Measurements from ENCODE around the gene ITGA11.
"Not testable (repeated sequence)": the region's sequence is repeated elsewhere in the genome, so short reads cannot be mapped to it uniquely, and the experiment has no call there.

ITGA11 gene

DNA sequence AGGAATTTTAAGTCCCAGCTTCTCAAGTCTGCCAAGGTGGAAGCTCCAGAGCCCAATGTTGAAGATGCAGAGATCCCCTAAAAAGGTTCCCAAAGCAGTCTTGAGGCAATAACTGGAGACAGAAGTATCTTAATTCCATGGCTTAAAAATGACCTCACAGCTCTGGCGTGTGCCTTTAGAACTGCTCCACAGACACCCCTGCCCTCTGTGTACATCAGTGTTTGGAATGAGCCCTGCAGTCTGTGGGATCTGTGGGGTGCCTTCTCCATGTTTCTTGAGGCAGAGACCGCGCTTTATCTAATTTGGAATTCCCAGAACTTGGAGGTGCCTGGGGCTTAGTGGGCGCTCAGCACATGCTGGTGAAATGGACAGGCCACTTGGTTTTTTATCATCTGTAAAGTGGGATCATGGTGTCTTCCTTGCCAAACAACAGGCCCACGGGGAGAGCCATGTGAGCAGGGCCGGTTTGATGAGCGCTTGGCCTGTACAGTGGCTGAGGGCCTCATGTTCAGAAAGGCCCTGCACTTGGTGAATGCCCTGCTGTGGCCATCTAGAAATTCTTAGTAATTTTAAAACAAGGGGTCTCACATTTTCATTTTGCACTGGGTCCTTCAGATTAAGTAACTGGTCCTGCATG is 7.1 kb downstream of the ITGA11 start:
- no peak for DNase-seq

- no peak for DNase-seq
Measured at GRCh38 chr15:68423359-68424296, 8.3 kb downstream of the ITGA11 start.

DNA sequence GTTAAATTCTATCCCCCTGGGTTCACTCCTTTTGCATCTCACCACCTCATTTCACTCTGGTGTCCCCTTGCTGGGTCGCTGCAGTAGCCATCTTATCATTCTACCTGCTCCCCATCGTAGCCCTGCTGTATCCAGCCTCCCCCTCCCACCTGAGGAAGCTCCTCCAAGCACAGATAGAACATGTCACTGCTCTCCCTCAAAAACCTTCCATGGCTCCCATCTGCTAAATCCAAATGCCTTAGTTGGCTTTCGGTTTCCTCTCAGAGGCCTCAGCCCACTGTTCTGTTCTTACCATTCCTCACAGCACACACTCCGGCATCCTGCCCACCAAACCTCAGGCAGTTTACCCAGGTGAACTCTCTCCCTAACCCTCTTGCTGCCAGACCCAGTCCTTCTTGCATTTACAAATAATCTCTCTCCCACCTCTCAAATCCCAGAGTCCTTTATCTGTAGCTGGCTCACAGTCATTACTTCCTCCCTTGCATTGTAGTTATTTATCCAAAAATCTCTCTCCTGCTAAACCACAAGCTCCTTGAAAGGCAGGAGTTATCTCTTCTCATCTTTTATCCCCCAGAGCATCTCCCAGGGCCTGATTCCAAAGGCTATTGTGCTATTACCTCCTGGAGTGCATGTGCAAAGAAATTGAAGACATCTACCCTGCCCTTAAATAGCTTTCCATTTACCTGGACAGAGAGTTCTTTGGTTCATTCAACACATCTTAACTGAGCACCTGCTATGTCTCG is 9.4 kb downstream of the ITGA11 start:
- not testable (repeated sequence) for DNase-seq

DNA sequence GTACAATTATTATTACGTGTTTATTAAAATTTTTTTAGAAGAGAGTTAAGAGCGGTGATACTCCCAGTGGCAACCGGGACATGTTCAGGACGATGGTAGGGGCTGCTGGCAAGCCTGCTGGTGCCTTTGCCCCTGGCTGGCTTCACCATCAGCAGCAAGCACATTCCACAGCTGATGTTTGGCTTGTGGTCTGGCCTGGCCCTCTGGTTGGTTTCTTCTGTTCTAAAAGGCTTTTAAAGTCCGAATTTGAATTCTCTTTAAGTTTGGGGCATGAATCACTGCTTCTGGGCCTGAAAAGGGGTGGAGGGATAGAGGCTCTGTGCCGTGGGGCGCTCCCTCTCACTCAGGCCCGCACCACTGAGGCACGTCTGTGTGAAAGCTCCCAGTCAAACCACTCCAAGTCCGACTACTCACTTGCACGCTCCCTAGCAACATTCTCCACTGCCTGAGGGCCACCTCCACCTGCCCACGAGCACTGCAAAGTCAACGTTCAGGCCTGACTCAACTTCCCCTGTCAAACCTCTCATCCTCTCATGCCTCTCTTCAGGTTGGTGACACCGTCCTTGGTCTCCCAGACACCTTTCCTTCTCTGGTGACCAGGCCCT is 10.1 kb downstream of the ITGA11 start:
- no peak for DNase-seq

DNA sequence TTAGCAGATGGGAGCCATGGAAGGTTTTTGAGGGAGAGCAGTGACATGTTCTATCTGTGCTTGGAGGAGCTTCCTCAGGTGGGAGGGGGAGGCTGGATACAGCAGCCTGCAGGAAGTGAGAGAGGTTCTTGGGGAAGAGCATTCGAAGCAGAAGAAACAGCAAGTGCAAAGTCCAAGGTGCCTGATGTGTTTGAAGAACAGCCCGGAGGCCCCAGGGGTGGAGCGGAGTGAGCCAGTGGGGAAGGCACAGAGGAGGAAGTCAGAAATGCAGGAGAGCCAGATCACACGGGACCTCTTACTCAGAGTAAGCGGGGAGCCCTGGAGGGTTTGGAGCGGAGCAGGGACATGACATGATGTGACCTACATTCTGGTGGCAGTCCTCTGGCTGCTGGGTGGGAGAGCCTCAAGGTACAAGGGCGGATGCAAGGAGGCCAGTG is 10.8 kb downstream of the ITGA11 start:
- no peak for DNase-seq

DNA sequence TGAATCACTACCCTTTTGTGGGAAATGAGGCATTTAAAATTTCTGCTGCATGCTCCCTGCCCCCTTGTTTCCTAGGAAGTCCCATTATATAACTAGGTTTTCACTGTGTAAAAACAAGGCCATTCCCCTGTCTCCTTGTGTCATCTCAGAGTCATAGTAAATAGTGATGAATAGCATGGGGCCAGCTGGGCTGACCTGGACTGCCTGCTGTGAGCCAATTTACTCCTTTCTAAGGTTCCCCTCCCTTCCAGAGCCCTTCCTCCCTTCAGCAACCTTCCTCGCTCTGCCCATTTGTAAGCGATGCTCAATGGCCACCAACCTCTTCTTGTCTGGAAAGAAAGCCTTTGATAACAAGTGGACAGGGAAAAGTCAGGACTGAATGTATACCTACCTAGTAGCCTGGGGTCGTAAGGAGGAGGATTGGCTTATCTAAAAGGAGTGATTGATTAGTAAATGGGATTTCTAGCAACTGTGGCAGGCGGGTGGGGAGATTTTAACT is 11.7 kb downstream of the ITGA11 start:
- no peak for DNase-seq

GRCh38 chr15:68419301-68420175 is 12.4 kb downstream of the ITGA11 start:
- no peak for DNase-seq

- DNase-seq, result no peak
Measured at GRCh38 chr15:68418611-68419161, 13.3 kb downstream of the ITGA11 start.

DNA sequence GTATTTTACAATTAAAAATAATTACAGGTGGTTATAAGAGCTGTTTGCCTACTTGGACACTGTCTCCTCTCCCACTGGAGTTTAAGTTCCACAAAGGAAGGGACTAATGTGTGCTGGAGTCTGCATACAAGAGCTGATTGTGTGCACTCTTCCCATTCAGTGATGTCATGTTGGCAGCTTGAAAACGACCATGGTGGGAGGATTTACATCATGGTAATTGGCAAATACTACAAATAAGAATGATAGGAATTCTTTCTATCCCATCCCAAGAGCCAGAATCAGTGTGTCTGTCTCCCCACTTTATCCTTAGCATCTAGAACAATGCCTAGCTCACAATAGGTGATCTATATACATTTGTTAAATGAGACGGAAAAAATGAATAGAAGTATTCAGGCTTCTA is 14.1 kb downstream of the ITGA11 start:
- no peak for DNase-seq

DNA sequence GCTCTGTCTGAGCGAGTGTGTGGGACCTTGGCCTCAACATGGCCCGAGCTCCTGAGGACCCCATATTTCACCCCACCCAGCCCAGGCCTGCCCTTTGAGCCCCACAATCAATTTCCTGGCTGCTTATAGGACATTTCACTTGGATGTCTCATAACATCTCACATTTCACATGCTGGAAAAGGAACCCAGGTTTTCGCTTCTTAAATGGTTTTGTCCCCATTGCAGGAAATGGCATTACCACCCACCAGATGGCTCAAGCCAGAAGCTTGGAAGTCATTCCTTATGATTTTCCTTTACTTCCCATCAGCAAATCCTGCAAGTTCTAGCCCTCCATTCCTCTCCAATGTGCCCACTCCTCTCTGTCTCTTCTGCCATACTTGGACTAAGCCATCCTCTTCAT is 14.9 kb downstream of the ITGA11 start:
- no peak for DNase-seq

GRCh38 chr15:68416158-68416535 is 15.8 kb downstream of the ITGA11 start:
- no peak for DNase-seq

GRCh38 chr15:68415501-68416157 is 16.3 kb downstream of the ITGA11 start:
- DNase-seq, result no peak

DNA sequence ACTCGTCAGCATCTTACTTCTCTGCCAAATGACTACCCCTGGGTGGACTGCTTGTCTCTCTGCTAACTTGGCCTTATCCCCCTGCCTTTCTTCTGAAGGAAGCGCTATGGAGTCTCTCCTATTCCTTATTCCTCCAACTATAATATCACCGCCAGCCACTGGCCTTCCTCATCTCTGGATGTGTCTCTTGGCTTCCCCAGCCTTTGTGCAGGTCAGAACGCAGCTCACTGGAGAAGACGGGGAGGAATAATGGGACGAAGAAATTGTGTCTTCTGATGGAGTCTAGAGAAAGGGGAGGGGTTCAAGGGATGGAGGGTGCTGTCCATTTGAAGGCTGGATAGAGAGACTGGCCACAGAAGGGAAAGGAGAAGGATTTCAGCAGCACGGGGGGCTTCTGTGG is 16.9 kb downstream of the ITGA11 start:
- DNase-seq, result no peak

GRCh38 chr15:68414591-68414990 is 17.4 kb downstream of the ITGA11 start:
- no peak for DNase-seq

DNA sequence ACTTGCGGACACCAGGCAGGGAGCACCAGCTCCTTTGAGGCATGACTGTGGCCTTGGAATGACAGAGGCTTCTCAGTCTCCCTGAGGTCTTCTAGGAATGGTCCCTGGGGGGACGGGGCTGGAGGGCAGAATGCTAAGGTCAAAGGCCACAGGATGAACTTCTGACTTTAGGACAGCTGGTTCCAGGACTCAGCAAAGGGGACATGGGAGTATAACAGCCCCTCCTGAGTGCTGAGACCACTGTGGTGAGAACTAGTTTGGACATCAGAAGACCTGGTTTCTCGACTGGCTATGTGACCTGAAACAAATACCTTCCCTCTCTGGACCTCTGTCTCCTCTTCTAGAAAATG is 17.8 kb downstream of the ITGA11 start:
- no peak for DNase-seq

DNA sequence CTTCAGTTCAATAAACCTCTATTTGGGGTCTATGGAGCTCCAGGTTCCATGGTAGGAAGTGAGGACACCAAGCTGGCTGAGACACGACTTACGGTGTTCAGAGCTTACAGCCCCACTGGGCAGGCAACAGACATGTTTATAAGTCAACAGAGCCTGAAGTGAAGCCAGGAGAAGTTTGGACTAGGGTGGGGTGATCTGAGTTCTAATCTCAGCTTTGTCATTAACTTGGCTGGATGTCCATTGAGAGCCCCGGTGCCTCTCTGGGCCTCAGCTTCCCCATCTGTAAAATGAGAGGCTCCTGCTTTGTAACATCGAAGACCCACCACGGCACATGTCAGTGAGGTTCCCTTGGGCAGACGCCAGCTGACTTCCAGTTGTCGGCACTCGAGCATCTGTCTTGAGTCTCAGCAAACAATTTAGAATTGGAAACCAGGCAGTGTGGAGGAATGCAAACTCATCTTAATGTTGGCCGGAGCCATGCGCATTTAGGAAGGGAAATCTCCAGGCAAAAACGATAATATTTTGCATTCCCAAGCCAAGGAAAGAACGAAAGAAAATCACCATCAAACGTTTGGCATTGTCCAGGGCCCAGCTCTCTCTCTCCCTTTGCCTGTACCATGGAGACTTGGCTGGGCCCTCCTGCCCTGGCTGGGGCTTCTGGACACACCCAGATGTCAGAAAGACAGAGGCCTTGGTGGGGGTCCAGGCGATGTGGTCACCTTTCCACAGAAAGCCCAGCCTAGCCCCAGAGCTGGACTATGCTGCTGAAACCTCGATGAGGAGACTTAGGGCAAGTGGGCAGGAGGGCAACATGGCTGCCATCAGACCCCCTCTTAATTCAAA is 18.4 kb downstream of the ITGA11 start:
- no peak for DNase-seq

GRCh38 chr15:68412218-68412617 is 19.7 kb downstream of the ITGA11 start:
- DNase-seq, result no peak

GRCh38 chr15:68411735-68412134 is 20.2 kb downstream of the ITGA11 start:
- DNase-seq, result no peak

DNA sequence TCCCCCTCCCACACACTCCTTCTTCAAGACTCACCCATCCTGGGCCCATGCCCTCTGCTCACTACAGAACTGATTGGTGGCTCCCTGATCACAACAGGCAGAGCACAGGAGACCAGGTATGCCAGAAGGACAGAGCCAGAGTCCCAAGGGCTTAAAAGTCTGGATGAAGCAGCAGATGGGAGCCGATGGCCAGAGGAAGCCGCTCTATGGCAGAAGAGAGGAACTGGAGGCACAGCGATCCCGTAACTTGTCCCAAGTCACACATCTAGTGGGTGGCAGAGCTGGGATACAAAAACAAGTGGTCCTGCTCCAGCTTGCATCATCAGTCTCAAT is 20.7 kb downstream of the ITGA11 start:
- no peak for DNase-seq

All from stimulated activated naive CD4-positive, alpha-beta T cell treated with Interleukin-2 at 50 U/mL for 16 hours (primary cell).